ENCODE data around the gene CCDC178. TPM values are rescaled to one million over a fixed set of nuclear protein-coding genes. Genes with fewer than 3 reads are reported as not detected.

CCDC178 gene
- total and polyA plus RNA-seq, 2 of the 4 experiments (the other 2 are of a cell fraction), result not detected

DNA sequence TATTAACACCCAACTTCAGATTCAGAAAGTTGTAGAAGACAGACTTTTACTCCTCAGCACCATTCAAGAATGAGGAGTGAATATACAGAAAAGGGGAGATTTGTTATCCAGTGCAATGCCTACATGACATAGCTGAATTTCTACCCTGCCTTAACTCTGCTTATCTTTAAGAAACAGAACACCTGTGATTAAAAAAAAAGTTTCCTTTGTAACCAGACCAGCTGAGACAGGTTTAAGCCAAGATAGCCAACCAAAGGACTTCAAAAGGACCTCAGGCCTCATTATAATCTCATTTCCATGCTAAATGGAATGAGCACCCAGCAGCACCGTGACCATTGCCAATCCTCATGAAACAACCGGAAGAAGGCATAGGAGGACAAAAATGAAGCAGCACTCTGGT lies 122.9 kb downstream of the CCDC178 start:
- H3K9me3 ChIP-seq (ENCODE audit: control insufficient read depth, insufficient read depth, low read length), result no peaks in the 10 kb centered on the region
- no peak overlapping the region for H3K18ac ChIP-seq (ENCODE audit: low read depth, low read length)
- 58% methylated on average over 2 of the region's 2 CpGs; no CpG with 5 or more reads in 1 of the 2 experiments for WGBS, 2 experiments (ENCODE audit: extremely low coverage in 2 of 2, insufficient read length in 1 of 2)
- dilution Hi-C loops (cut with HindIII; ENCODE audit: low sequenced_read_pairs, unreplicated experiment) (no loop called here), intact Hi-C loops (cut with micrococcal nuclease) (no loop called here), in situ Hi-C loops (cut with MboI; ENCODE audit: low sequenced_read_pairs) (no loop called here)
- no peak overlapping the region for H2AFZ ChIP-seq (replicated peaks; ENCODE audit: low read length, poor library complexity)
- no peak overlapping the region for H3K27ac ChIP-seq (ENCODE audit: insufficient read depth, low read length)
- H3K14ac ChIP-seq (replicated peaks; ENCODE audit: low read depth, low read length), result no peak overlapping the region
- H4K91ac ChIP-seq (ENCODE audit: insufficient read depth, low read depth, low read length), result no peak overlapping the region
- ChIA-PET POLR2A (ENCODE audit: unreplicated experiment) (no interaction called here), CTCF (no interaction called here)
- no peak overlapping the region for H2BK15ac ChIP-seq (ENCODE audit: low read depth, low read length)
- no peak overlapping the region for H4K8ac ChIP-seq (ENCODE audit: low read depth in 2 of 2, low read length in 2 of 2)
- H2BK20ac ChIP-seq (ENCODE audit: low read depth, low read length), result no peak overlapping the region
- H3K23ac ChIP-seq (ENCODE audit: low read depth, low read length), result no peak overlapping the region
- H2AK5ac ChIP-seq (ENCODE audit: low read depth, low read length), result no peak overlapping the region
- no peaks in the 10 kb centered on the region for H3K9me1 ChIP-seq (ENCODE audit: insufficient read depth, low read length)
- H4K5ac ChIP-seq (ENCODE audit: low read depth, low read length), result no peak overlapping the region
- no peaks in the 10 kb centered on the region for H4K20me1 ChIP-seq (ENCODE audit: insufficient read depth, low read length)
- H2BK120ac ChIP-seq (ENCODE audit: low read depth, low read length), result no peak overlapping the region
- ATAC-seq (ENCODE audit: low read depth), result no peak
- BruUV-seq (replicated peaks), result no TSS peak
- no peak overlapping the region for H2BK5ac ChIP-seq (ENCODE audit: low read depth, low read length, poor library complexity, severe bottlenecking)
- DNase-seq, result no peak
- no peak overlapping the region for H3K9ac ChIP-seq (ENCODE audit: low read depth, low read length)
- no peak overlapping the region for H3K56ac ChIP-seq (ENCODE audit: extremely low read depth, insufficient read depth, low read length)
- H2AK9ac ChIP-seq (replicated peaks; ENCODE audit: low read depth, low read length, poor library complexity), result no peak overlapping the region
- H3K4me3 ChIP-seq (ENCODE audit: insufficient read depth, low read depth, low read length), result no peak overlapping the region
- H3K79me1 ChIP-seq (ENCODE audit: low read depth in 1 of 2, low read length in 2 of 2), result no peaks in the 10 kb centered on the region
- no peak overlapping the region for H3K4me2 ChIP-seq (ENCODE audit: low read depth, low read length)
- TF ChIP-seq NFE2L2 (IDR thresholded peaks at IDR 0.05; ENCODE audit: low read depth, low read length), result no peak
- no peak for TF ChIP-seq POLR2A (IDR thresholded peaks at IDR 0.05; ENCODE audit: low read depth, low read length)
- no peaks in the 10 kb centered on the region for H3K36me3 ChIP-seq (ENCODE audit: control insufficient read depth, insufficient read depth, low read length)
- no peak overlapping the region for H3K4ac ChIP-seq (ENCODE audit: low read depth, low read length)
- no peaks in the 10 kb centered on the region for H3K4me1 ChIP-seq (ENCODE audit: control insufficient read depth, insufficient read depth, low read length)
- H3K27me3 ChIP-seq (ENCODE audit: control insufficient read depth, insufficient read depth, low read length), result no peaks in the 10 kb centered on the region
